ENCODE measurements around the gene PRKN.

Gene PRKN

DNA sequence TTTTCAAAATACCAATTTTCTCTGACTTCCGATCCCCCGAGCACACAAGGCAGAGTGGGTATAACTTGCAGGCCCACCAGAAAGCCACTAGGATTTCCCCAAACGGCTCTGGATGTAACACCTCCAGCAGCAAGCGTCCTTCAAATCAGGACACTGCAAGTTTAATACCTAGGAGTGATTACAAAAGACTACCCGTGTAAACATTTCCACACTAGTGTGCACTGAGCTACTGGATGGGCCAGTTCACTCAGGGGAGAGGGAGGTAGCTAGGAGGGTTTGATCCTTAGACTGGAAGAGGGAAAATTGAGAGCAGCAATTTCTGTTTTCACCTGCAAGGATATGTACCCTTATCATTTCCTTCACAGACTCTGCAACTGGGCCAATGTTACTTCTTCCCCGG is 1361.9 kb downstream of the PRKN start:
- no peaks in the 10 kb centered on the region for H3K79me2 ChIP-seq (ENCODE audit: insufficient read depth, low read depth)
- no peaks in the 10 kb centered on the region for H3K36me3 ChIP-seq (ENCODE audit: insufficient read depth)
- H3K9ac ChIP-seq = no peak overlapping the region
- H4K20me1 ChIP-seq (ENCODE audit: insufficient read depth) = no peaks in the 10 kb centered on the region
- H2AFZ ChIP-seq (ENCODE audit: low read depth) = no peak overlapping the region
- no peak overlapping the region for H3K4me3 ChIP-seq (IDR thresholded peaks at IDR 0.05; ENCODE audit: insufficient read depth, low read depth, low read length)
- no peaks in the 10 kb centered on the region for H3K27me3 ChIP-seq (ENCODE audit: insufficient read depth, low read depth)
- TF ChIP-seq, protein P1, sequence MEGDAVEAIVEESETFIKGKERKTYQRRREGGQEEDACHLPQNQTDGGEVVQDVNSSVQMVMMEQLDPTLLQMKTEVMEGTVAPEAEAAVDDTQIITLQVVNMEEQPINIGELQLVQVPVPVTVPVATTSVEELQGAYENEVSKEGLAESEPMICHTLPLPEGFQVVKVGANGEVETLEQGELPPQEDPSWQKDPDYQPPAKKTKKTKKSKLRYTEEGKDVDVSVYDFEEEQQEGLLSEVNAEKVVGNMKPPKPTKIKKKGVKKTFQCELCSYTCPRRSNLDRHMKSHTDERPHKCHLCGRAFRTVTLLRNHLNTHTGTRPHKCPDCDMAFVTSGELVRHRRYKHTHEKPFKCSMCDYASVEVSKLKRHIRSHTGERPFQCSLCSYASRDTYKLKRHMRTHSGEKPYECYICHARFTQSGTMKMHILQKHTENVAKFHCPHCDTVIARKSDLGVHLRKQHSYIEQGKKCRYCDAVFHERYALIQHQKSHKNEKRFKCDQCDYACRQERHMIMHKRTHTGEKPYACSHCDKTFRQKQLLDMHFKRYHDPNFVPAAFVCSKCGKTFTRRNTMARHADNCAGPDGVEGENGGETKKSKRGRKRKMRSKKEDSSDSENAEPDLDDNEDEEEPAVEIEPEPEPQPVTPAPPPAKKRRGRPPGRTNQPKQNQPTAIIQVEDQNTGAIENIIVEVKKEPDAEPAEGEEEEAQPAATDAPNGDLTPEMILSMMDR (conservative IDR thresholded peaks at IDR 0.05; ENCODE audit: low read depth, low read length) = no peak
- H3K4me1 ChIP-seq (ENCODE audit: low read depth, poor library complexity, severe bottlenecking) = peaks cover 2% of the 10 kb centered on the region
- no peak overlapping the region for H3K4me2 ChIP-seq
- H3K27ac ChIP-seq = no peak overlapping the region

DNA sequence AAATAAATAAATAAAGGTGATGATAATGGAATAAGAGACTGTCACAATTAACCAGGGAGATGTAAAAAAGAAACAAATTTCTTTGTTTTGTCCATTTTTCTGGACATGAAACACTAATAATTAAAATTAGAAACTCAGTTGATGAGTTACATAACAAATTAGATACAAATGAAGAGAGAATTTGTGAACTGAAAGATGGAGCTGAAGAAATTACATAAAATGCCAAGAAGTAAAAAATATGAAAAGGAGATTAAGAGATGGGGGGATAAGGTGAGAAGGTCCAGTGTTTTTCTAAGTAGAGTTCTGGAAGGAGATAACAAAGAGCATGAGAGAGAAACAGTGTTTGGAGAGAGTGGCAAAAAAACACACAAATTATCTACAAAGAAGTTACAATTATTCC is 1364.3 kb downstream of the PRKN start:
- H3K4me3 ChIP-seq (IDR thresholded peaks at IDR 0.05; ENCODE audit: insufficient read depth, low read depth, low read length) = no peak overlapping the region
- H2AFZ ChIP-seq (ENCODE audit: low read depth) = no peak overlapping the region
- no peaks in the 10 kb centered on the region for H3K4me1 ChIP-seq (ENCODE audit: low read depth, poor library complexity, severe bottlenecking)
- H3K27ac ChIP-seq = no peak overlapping the region
- no peaks in the 10 kb centered on the region for H3K79me2 ChIP-seq (ENCODE audit: insufficient read depth, low read depth)
- no peaks in the 10 kb centered on the region for H4K20me1 ChIP-seq (ENCODE audit: insufficient read depth)
- H3K27me3 ChIP-seq (ENCODE audit: insufficient read depth, low read depth) = no peaks in the 10 kb centered on the region
- TF ChIP-seq, protein P1 (conservative IDR thresholded peaks at IDR 0.05; ENCODE audit: low read depth, low read length) = no peak
- H3K4me2 ChIP-seq = no peak overlapping the region
- H3K9ac ChIP-seq = no peak overlapping the region
- no peaks in the 10 kb centered on the region for H3K36me3 ChIP-seq (ENCODE audit: insufficient read depth)

DNA sequence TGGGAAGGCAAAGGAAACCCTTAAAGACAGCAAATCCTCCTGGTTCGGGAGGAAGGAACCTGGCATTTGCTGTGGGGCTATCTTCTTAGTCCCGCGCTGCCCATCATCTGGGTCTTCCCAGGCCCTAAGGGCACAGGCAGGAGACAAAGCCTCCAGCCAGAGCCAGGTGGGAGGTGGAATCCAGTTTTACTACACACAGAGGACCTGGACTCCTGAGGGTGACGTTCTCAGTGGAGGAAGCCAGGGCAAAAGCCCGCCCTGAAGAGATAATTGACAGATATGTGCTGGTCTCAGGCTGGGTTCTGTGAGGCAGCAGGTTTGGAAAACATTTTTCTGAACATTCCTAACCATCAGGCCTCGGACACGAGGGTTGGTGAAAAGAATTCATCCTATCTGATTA is 1365.3 kb downstream of the PRKN start:
- H4K20me1 ChIP-seq (ENCODE audit: insufficient read depth) = no peaks in the 10 kb centered on the region
- H2AFZ ChIP-seq (ENCODE audit: low read depth) = no peak overlapping the region
- H3K79me2 ChIP-seq (ENCODE audit: insufficient read depth, low read depth) = no peaks in the 10 kb centered on the region
- no peak overlapping the region for H3K4me2 ChIP-seq
- no peak overlapping the region for H3K4me3 ChIP-seq (IDR thresholded peaks at IDR 0.05; ENCODE audit: insufficient read depth, low read depth, low read length)
- H3K27me3 ChIP-seq (ENCODE audit: insufficient read depth, low read depth) = no peaks in the 10 kb centered on the region
- H3K27ac ChIP-seq = no peak overlapping the region
- no peak overlapping the region for H3K9ac ChIP-seq
- H3K36me3 ChIP-seq (ENCODE audit: insufficient read depth) = no peaks in the 10 kb centered on the region
- TF ChIP-seq, protein P1 (conservative IDR thresholded peaks at IDR 0.05; ENCODE audit: low read depth, low read length) = no peak
- no peaks in the 10 kb centered on the region for H3K4me1 ChIP-seq (ENCODE audit: low read depth, poor library complexity, severe bottlenecking)

DNA sequence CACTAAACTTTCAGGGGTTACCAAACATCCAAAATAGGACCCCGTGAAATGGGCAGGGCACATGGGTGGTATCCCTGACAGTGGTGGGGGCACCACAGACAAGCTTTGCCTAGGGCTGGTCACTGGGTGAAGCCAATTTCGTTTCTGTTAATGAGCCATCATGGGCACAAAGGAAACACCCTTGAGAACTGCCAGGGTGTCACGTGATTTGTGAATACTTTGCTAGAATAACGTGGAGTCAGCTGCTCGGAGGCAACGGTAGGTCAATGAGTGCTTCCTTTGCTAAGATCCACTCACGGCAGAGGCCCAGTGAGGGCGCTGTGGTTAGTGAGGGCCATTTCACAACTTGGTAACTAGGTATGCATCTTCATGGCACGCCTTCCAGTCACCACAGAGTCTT is 1366.0 kb downstream of the PRKN start:
- no peak overlapping the region for H3K27ac ChIP-seq
- TF ChIP-seq, protein P1 (conservative IDR thresholded peaks at IDR 0.05; ENCODE audit: low read depth, low read length) = no peak
- H3K27me3 ChIP-seq (ENCODE audit: insufficient read depth, low read depth) = no peaks in the 10 kb centered on the region
- H3K36me3 ChIP-seq (ENCODE audit: insufficient read depth) = no peaks in the 10 kb centered on the region
- no peak overlapping the region for H3K9ac ChIP-seq
- H3K79me2 ChIP-seq (ENCODE audit: insufficient read depth, low read depth) = no peaks in the 10 kb centered on the region
- H3K4me3 ChIP-seq (IDR thresholded peaks at IDR 0.05; ENCODE audit: insufficient read depth, low read depth, low read length) = no peak overlapping the region
- H3K4me2 ChIP-seq = no peak overlapping the region
- H3K4me1 ChIP-seq (ENCODE audit: low read depth, poor library complexity, severe bottlenecking) = no peaks in the 10 kb centered on the region
- no peak overlapping the region for H2AFZ ChIP-seq (ENCODE audit: low read depth)
- no peaks in the 10 kb centered on the region for H4K20me1 ChIP-seq (ENCODE audit: insufficient read depth)
